ENCODE measurements around the gene NMNAT2. TPM values are rescaled to one million over a fixed set of nuclear protein-coding genes. Genes with fewer than 3 reads are reported as not detected.

NMNAT2 gene
- total RNA-seq, 1 experiment from 2014 or later = 0.39 TPM

DNA sequence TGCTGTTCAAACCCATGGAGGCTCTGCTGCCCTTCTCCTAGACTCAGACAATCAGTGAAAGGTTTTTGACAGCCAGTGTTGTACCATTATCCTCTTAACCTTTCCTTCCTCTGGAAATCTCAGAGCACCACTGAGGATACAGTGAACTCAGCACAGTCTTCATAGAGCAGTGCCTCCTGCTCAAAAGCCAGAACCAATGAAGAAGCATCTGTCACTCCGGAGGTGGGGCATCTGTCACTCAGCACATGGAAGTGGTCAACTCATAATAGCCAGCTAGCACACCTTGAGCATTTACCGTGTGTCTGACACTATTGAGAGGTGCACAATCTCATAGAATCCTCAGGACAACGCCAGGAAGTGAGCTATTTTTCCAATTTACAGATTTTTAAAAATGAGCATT lies 62.4 kb downstream of the NMNAT2 start:
- ChIA-PET POLR2A (no interaction called here), CTCF (no interaction called here)
- Histone ChIP-seq H3K4me3 (ENCODE audit: low read depth in 2 of 2, low read length in 2 of 2) (no peak overlapping the region), H3K27ac (ENCODE audit: low read length) (no peak overlapping the region), H3K4me1 (ENCODE audit: control insufficient read depth, insufficient read depth, low read length) (no peaks in the 10 kb centered on the region), H3K9me3 (ENCODE audit: control insufficient read depth, insufficient read depth, low read depth, low read length) (no peaks in the 10 kb centered on the region), H3K36me3 (ENCODE audit: control insufficient read depth, insufficient read depth, low read length) (no peaks in the 10 kb centered on the region), H3K27me3 (ENCODE audit: control insufficient read depth, insufficient read depth, low read length) (peaks cover 5% of the 10 kb centered on the region; the same call in 1 of the 2 replicates)
- no TSS peak for BruUV-seq (replicated peaks)
- ATAC-seq = no peak
- intact Hi-C loops (cut with micrococcal nuclease; ENCODE audit: unreplicated experiment) = no loop called here
- no peak for DNase-seq (ENCODE audit: low read depth, low spot score)
- in situ Hi-C loops (cut with HindIII; ENCODE audit: low pct_unique_long_range_greater_than_20kb, low sequenced_read_pairs) = no loop called here
- TF ChIP-seq TCF7L2 (IDR thresholded peaks at IDR 0.05; ENCODE audit: low read depth, low read length) = no peak
- TF ChIP-seq, protein P1, sequence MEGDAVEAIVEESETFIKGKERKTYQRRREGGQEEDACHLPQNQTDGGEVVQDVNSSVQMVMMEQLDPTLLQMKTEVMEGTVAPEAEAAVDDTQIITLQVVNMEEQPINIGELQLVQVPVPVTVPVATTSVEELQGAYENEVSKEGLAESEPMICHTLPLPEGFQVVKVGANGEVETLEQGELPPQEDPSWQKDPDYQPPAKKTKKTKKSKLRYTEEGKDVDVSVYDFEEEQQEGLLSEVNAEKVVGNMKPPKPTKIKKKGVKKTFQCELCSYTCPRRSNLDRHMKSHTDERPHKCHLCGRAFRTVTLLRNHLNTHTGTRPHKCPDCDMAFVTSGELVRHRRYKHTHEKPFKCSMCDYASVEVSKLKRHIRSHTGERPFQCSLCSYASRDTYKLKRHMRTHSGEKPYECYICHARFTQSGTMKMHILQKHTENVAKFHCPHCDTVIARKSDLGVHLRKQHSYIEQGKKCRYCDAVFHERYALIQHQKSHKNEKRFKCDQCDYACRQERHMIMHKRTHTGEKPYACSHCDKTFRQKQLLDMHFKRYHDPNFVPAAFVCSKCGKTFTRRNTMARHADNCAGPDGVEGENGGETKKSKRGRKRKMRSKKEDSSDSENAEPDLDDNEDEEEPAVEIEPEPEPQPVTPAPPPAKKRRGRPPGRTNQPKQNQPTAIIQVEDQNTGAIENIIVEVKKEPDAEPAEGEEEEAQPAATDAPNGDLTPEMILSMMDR (IDR thresholded peaks at IDR 0.05) = no peak
- TF ChIP-seq, protein P2, sequence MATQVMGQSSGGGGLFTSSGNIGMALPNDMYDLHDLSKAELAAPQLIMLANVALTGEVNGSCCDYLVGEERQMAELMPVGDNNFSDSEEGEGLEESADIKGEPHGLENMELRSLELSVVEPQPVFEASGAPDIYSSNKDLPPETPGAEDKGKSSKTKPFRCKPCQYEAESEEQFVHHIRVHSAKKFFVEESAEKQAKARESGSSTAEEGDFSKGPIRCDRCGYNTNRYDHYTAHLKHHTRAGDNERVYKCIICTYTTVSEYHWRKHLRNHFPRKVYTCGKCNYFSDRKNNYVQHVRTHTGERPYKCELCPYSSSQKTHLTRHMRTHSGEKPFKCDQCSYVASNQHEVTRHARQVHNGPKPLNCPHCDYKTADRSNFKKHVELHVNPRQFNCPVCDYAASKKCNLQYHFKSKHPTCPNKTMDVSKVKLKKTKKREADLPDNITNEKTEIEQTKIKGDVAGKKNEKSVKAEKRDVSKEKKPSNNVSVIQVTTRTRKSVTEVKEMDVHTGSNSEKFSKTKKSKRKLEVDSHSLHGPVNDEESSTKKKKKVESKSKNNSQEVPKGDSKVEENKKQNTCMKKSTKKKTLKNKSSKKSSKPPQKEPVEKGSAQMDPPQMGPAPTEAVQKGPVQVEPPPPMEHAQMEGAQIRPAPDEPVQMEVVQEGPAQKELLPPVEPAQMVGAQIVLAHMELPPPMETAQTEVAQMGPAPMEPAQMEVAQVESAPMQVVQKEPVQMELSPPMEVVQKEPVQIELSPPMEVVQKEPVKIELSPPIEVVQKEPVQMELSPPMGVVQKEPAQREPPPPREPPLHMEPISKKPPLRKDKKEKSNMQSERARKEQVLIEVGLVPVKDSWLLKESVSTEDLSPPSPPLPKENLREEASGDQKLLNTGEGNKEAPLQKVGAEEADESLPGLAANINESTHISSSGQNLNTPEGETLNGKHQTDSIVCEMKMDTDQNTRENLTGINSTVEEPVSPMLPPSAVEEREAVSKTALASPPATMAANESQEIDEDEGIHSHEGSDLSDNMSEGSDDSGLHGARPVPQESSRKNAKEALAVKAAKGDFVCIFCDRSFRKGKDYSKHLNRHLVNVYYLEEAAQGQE (IDR thresholded peaks at IDR 0.05; ENCODE audit: insufficient read depth in 1 of 2, low read depth in 2 of 2, low read length in 1 of 2) = no peak
- no peak for TF ChIP-seq POLR2AphosphoS5 (IDR thresholded peaks at IDR 0.05; ENCODE audit: low read depth, low read length)

DNA sequence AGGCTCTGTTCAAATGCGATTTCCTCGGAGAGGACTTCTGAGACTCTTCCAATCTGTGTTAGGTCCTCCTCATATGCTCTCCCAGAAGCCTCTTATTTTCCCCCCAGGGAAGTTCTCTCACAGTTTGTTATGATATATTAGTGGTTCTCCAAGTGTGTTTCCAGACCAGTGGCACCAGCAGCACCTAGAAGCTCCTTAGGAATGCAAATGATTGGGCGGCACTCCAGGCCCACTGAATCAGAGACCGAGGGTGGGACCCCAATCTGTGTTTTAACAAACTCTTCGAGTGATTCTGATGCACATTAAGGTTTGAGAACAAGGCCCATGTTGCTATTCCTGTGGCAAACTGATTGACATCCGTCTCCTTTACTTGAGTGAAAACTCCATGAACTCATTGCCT lies 63.0 kb downstream of the NMNAT2 start:
- TF ChIP-seq, protein P1 (IDR thresholded peaks at IDR 0.05) = no peak
- TF ChIP-seq SIN3A (IDR thresholded peaks at IDR 0.05; ENCODE audit: borderline replicate concordance, insufficient read depth, low read depth, low read length) (no peak), POLR2AphosphoS5 (IDR thresholded peaks at IDR 0.05; ENCODE audit: low read depth, low read length) (no peak), TCF7L2 (IDR thresholded peaks at IDR 0.05; ENCODE audit: low read depth, low read length) (no peak)
- TF ChIP-seq, protein P2 (IDR thresholded peaks at IDR 0.05; ENCODE audit: insufficient read depth in 1 of 2, low read depth in 2 of 2, low read length in 1 of 2) = no peak

More for the DNA sequence above, 63.0 kb downstream of the NMNAT2 start:
- no peaks in the 10 kb centered on the region for H3K4me1 ChIP-seq (ENCODE audit: control insufficient read depth, insufficient read depth, low read length)
- POLR2A ChIA-PET = no interaction called here
- in situ Hi-C loops (cut with HindIII; ENCODE audit: low pct_unique_long_range_greater_than_20kb, low sequenced_read_pairs) = no loop called here
- no peak overlapping the region for H3K4me3 ChIP-seq (ENCODE audit: low read depth in 2 of 2, low read length in 2 of 2)
- no TSS peak for BruUV-seq (replicated peaks)
- H3K36me3 ChIP-seq (ENCODE audit: control insufficient read depth, insufficient read depth, low read length) = no peaks in the 10 kb centered on the region
- H3K27me3 ChIP-seq (ENCODE audit: control insufficient read depth, insufficient read depth, low read length) = peaks cover 6% of the 10 kb centered on the region; the same call in 1 of the 2 replicates
- CTCF ChIA-PET = no interaction called here
- DNase-seq (ENCODE audit: low read depth, low spot score) (no peak), ATAC-seq (no peak)
- intact Hi-C loops (cut with micrococcal nuclease; ENCODE audit: unreplicated experiment) = no loop called here
- H3K9me3 ChIP-seq (ENCODE audit: control insufficient read depth, insufficient read depth, low read depth, low read length) = no peaks in the 10 kb centered on the region
- no peak overlapping the region for H3K27ac ChIP-seq (ENCODE audit: low read length)

Measured in Panc1 (cell line).